HL-60 (cell line): ENCODE results near the gene RUBCNL.

Experiments
- DNase-seq, 2 experiments: peaks; one replicate each; pipeline ENCODE4 v3.0.0-alpha.2; 2010 to 2020; ENCODE audit warnings: low read depth in 1 of 2, low spot score in 1 of 2
- H3K27ac ChIP-seq: fragments of 250-450 bp; sonication (Bioruptor Pico); replicated peaks from 2 replicates; pipeline ENCODE4 v1.5.1; 2020; ENCODE audit warnings: mild to moderate bottlenecking, moderate library complexity
- H3K27me3 ChIP-seq: fragments of 250-450 bp; sonication (Bioruptor Pico); 2 replicates; pipeline ENCODE4 v1.5.1; 2021; ENCODE audit warnings: mild to moderate bottlenecking, moderate library complexity; ENCODE audit not compliant: insufficient read depth, poor library complexity, severe bottlenecking
- H3K4me3 ChIP-seq: replicated peaks from 2 replicates; pipeline ENCODE4 v1.5.1; 2011; ENCODE audit warnings: mild to moderate bottlenecking, control low read depth, low read length; ENCODE audit not compliant: insufficient read depth
- GABPA ChIP-seq: IDR thresholded peaks from 2 replicates; pipeline ENCODE4 v1.6.1; 2012; ENCODE audit warnings: low read depth
- POLR2AphosphoS5 ChIP-seq: IDR thresholded peaks from 2 replicates; pipeline ENCODE4 v1.6.1; 2012; ENCODE audit warnings: low read depth
- SPI1 ChIP-seq: IDR thresholded peaks from 2 replicates; pipeline ENCODE4 v1.6.1; 2012; ENCODE audit warnings: low read depth, mild to moderate bottlenecking, borderline replicate concordance
- TF ChIP-seq, protein P1 (sequence below): IDR thresholded peaks from 2 replicates; pipeline ENCODE4 v1.6.1; 2012; ENCODE audit warnings: low read depth; ENCODE audit not compliant: insufficient replicate concordance
- TF ChIP-seq, protein P2 (sequence below): IDR thresholded peaks from one replicate; pipeline ENCODE4 v1.5.1; 2011; ENCODE audit warnings: low read length, control low read depth, inconsistent platforms; ENCODE audit not compliant: insufficient read depth

The RUBCNL gene

DNA sequence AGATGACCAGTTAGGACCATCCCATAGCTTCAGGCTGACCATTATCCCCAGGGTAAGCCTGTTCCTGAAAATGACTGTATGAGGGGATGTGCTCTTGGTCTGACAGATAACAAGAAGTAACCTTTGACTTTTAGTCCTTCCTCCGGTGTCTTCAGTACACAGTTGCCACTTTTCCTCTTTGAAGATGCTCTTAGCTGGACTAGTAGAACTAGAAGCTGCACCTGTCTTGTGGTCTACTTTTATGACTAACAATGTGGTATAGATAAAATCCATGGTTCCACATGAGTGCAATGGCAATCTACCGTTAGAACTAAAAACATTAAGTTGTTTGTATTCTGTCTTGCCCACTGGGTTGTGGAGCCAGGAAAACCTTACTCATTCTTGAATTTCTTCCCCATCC is 5.9 kb upstream of the RUBCNL start:
- DNase-seq, result no peak
- TF ChIP-seq SPI1 (no peak), GABPA (no peak), POLR2AphosphoS5 (no peak)
- TF ChIP-seq, protein P1, sequence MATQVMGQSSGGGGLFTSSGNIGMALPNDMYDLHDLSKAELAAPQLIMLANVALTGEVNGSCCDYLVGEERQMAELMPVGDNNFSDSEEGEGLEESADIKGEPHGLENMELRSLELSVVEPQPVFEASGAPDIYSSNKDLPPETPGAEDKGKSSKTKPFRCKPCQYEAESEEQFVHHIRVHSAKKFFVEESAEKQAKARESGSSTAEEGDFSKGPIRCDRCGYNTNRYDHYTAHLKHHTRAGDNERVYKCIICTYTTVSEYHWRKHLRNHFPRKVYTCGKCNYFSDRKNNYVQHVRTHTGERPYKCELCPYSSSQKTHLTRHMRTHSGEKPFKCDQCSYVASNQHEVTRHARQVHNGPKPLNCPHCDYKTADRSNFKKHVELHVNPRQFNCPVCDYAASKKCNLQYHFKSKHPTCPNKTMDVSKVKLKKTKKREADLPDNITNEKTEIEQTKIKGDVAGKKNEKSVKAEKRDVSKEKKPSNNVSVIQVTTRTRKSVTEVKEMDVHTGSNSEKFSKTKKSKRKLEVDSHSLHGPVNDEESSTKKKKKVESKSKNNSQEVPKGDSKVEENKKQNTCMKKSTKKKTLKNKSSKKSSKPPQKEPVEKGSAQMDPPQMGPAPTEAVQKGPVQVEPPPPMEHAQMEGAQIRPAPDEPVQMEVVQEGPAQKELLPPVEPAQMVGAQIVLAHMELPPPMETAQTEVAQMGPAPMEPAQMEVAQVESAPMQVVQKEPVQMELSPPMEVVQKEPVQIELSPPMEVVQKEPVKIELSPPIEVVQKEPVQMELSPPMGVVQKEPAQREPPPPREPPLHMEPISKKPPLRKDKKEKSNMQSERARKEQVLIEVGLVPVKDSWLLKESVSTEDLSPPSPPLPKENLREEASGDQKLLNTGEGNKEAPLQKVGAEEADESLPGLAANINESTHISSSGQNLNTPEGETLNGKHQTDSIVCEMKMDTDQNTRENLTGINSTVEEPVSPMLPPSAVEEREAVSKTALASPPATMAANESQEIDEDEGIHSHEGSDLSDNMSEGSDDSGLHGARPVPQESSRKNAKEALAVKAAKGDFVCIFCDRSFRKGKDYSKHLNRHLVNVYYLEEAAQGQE, result no peak
- TF ChIP-seq, protein P2, sequence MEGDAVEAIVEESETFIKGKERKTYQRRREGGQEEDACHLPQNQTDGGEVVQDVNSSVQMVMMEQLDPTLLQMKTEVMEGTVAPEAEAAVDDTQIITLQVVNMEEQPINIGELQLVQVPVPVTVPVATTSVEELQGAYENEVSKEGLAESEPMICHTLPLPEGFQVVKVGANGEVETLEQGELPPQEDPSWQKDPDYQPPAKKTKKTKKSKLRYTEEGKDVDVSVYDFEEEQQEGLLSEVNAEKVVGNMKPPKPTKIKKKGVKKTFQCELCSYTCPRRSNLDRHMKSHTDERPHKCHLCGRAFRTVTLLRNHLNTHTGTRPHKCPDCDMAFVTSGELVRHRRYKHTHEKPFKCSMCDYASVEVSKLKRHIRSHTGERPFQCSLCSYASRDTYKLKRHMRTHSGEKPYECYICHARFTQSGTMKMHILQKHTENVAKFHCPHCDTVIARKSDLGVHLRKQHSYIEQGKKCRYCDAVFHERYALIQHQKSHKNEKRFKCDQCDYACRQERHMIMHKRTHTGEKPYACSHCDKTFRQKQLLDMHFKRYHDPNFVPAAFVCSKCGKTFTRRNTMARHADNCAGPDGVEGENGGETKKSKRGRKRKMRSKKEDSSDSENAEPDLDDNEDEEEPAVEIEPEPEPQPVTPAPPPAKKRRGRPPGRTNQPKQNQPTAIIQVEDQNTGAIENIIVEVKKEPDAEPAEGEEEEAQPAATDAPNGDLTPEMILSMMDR, result no peak
- no peak overlapping the region for H3K27ac ChIP-seq
- H3K4me3 ChIP-seq, result no peak overlapping the region
- no peaks in the 10 kb centered on the region for H3K27me3 ChIP-seq

DNA sequence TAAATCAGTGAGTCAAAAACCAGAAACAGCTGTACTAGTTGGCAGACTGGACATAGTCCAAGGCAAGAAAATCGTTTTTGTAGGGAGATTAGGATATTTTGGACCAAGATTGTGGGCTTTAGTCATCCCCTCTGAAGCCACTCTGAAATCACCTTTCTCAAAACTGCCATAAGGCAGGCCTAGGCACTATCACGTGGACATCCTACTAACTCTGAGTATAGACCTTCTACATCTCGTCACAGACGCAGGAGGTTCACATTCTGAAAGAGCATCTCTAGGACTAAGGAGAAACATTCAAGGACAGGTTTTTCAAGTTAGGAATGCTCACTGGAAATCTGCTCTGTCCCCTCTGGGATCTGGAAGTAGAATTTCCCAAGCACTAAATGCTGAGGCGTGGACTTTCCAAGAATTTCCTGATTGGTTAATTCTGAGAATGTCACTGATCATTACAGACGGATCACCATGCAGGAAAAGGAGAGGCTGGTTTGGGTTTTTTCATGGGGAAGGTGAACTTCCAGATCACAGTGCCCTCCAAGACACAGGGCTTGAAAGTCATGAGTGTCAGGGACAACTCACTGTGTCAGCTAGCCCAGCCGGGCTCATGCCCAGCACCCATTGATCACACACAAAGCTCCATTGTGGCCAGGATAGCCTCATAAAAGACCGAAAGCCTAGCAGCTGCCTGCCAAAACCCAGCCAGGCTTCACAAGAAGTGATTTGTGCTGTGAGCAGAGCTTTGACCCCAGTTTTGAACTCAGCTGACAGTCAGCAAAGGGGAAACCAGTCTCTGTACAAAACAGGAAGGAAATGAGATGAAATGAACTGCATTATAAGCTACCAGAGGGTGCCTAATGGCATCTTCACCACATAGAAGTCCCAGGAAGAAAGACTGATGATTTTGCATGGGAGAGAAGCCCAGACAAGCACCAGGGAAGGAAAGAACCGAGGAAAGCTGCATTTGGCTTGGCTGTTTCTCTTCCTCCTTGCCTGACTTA is 2.7 kb upstream of the RUBCNL start:
- H3K4me3 ChIP-seq, result no peak overlapping the region
- TF ChIP-seq POLR2AphosphoS5, result no peak
- TF ChIP-seq, protein P2, result no peak
- TF ChIP-seq, protein P1, result no peak
- TF ChIP-seq GABPA, result no peak
- TF ChIP-seq SPI1, result peak; percentile 87; the same call in 1 of the 2 replicates
- peak in 1 of 2 experiments; percentile 82 for DNase-seq

DNA sequence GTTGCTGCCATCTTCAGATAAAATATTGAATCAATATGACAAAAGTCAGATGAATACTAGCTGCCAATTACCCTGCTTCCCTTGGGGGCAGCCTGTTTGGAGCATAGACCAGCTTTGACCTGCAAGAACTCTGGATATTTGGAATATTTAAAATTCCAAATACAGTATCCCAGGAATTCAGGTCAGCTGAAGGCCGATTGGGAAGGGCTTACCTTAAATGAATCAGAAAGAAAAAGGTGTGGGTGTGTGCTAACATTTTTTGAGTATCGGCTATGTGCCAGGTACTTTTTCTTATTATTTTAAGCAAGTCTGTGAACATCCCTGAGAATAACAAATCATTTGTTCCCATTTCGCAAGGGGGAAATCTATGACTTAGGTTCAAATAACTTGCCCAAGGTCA is 1.8 kb upstream of the RUBCNL start:
- no peak overlapping the region for H3K4me3 ChIP-seq
- H3K27me3 ChIP-seq, result peaks cover 5% of the 10 kb centered on the region
- H3K27ac ChIP-seq, result no peak overlapping the region
- TF ChIP-seq, protein P1, result no peak
- TF ChIP-seq POLR2AphosphoS5 (no peak), SPI1 (no peak), GABPA (no peak)
- TF ChIP-seq, protein P2, result no peak
- no peak for DNase-seq

More for the DNA sequence above, 2.7 kb upstream of the RUBCNL start:
- H3K27ac ChIP-seq, result peak overlapping the region; percentile 50
- peaks cover 5% of the 10 kb centered on the region for H3K27me3 ChIP-seq
